GM19023 (cell line): ENCODE results near the gene PBX2.
"Not testable (repeated sequence)": the region's sequence is repeated elsewhere in the genome, so short reads cannot be mapped to it uniquely, and the experiment has no call there.

Source experiments
- ATAC-seq: cut with Tn5 transposase; IDR thresholded peaks from one replicate; pipeline ENCODE4 v1.9.1; 2021; ENCODE audit warnings: mild to moderate bottlenecking, moderate library complexity; ENCODE audit not compliant: unreplicated experiment

Gene PBX2

DNA sequence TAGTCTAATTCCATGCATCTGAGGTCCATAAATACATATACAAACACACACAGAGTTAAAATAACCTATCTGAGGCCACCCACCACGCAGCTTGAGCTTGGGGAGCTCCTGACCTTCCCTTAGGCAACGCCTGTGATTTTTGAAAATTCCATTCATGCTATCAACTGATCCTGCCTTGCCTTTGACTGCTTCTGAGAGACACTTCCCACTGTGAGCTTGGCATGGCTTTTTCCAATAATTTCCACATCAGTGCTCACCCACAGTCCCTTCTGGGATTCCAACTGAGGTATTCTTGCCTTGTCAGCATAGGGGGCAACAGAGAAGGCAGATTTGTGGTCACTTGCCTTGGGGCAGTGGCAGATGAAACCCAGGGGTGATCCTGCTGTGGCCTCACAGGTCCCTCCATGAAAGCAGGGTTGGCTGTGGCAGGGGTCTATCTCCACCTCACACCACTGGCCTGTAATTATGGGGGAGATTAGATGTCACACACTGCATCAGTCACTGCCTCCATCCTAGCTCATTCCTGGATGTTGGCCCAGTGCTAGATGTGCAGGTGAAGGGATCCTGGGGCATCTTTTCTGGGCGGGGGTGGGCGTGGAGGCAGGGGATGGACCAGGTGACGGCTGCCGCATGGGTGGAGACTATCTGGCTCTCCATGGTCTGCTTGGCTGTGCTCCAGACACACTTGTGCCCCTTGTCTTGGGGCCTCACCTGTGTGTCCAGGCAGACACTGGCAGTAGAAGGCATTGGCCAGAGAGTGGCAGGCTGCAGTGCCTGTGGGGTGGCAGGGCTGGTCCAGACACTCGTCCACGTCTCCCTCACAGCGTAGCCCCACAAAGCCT, 13.6 kb upstream of the PBX2 start:
- ATAC-seq: no peak

DNA sequence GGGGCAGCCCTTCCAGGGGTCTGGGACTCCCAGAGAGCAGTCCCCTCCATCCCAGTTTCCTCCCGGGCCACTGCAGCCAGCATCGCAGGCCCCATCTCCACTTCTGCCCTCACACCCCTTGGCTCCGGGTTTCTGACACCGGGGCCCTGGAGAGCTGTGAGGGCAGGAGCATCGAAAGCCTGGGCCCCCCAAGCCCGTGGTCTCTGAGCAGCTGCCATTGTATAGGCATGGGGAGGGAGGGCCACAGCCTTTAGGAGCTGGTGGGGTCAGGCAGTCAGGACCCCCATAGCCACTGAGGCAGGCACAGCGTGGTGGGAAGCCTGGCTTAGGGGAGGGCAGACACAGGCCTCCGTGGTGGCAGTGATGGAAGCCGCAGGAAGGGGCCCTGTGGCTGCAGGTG, 12.2 kb upstream of the PBX2 start:
- ATAC-seq: no peak

DNA sequence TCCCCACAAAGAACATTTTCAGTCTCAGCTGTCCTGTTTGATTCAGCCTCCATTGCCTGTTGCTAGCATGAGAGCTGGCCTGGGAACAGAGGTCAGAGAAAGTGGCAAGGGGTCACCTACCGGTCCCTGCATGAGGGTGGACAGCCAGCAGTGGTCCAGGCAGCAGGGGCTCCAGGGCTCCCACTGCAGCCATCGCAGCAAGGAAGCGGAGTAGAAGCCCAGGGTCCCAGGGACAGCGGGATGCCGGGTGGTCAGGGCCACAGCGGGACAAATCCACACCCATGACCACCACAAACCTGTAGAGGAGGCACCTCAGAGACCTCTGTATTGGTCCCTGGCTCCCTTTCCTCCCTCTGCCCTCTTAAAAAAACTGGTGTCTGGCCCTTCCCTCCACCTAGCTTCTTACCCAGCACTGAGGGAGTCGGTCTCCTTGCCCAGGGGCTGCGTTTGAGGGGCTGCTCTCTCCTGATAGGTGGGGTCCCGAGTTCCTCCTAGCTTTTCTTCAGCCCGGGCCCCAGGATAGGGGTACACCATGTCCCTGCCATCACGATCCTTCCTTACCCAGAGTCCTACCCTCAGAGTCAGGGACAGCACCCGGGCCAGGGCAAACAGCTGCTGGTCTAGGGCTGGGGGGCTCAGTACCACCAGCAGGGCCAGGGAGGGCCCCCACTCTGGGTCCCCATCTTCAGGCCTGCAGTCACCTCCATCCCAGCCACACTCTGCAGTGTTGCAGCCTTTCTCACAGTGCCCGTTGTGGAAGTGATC, 10.9 kb upstream of the PBX2 start:
- no peak for ATAC-seq

DNA sequence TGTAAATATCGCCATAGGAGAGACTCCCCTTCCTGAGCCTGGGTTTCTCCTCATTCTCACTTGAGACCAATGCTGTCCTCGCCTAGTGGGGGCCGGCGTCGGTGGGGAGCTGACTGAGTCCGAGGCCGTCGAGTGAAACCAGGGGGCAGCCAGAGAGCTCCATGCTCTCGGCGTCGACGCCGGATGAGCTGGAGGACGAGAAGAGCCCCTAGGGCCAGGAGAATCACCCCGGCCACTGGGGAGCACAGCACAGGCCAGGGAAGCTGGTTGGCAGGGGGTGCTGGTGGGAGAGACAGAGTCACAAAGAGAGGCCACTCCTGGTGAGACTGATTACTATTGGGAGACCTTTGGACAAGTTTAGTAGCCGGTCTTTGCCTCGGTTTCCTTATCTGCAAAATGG, 8.9 kb upstream of the PBX2 start:
- ATAC-seq: no peak

DNA sequence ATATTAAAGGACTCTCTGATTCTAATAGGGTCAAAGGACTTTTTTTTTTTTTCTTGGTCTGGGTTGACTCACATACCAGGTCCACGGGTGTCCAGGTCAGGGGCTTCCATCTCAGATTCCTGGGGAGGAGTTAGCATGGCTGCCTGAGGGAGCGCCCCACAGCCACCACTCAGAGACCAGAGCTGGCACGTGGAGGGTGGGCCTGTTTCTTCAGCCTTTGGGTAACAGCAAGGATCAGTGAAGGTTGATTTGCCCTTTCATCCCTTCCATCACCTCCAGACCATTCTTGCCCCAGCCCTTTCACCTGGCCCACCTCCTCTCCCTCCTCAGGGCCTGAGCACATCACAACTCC, 8.3 kb upstream of the PBX2 start:
- no peak for ATAC-seq

DNA sequence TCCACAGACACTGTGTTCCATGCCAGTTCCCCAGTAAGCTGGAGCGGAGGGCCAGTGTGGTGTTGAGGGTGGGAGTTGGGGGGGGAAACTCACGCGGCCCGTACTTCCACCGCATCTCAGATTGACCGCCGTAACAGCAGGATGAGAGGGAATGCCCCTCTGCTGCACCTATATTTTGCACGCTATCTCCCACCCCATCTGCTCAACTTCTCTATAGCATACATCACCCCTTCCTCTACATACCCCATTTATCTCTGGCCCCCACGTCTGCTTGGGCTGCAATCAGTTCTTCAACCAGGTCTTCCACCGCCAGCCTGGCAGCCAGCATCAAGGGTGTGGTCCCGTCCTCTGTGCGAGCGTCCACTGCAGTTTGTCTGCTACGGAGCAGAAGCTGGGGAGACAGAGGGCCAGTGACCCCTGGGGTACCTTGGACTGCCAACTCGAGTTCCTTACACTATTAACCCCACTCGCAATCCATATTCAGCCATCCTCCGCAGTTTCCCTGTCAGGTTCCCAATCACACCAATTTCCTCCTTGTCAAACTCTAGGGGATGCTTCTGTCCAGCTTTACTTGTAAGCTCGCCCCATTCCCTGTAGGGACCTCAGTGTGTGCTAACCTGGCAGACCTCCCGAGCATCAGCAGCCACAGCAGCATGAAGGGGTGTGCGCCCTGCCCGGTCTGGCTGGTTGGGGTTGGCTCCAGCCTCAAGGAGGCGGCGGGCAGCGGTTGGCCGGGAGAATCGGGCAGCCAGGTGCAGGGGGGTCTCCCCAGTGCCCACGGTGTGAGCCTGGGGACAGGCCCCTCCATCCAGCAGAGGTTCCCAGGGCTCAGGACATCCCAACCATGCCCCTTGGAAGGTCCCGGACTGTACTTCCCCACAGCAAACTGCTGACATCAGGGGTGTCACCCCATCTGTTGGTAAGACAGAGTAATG, 6.9 kb upstream of the PBX2 start:
- ATAC-seq: no peak

DNA sequence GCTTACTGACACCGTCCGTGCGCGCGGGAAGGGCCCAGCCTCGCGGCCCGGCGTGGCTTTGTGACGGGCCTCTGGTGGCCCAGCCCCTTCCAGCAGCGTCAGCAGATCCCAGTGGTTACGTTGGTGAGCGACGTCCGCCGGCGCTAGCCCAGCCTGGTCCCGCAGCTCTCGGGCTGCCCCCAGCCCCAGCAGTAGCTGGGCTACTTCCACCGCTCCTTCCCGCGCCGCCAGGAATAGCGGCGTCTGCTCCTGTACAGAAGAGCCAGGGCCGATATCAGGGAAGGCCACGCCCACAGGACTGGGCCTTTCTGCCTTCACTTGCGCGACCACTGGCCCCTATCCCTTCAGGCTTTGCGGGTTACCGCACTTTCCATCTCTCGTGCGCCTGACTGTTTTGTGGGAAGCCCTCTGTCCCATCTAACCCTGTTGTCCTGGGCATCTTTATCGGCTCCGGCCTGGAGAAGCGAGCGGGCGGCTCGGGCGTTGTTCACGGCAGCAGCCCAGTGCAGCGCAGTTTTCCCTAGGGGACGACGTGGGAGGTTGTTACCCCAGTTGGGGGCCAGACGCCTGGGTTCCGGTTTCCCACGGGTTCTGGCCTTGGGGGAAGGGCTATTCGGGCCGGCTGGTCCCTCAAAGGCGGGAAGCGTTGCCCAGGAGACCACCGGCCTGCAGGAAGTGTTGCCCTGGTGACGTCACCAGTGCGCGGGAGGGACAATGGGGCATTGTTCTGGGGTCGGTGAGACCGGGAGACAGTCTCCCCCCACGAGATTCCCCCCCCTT, 6.1 kb upstream of the PBX2 start:
- peak; percentile 76 for ATAC-seq

DNA sequence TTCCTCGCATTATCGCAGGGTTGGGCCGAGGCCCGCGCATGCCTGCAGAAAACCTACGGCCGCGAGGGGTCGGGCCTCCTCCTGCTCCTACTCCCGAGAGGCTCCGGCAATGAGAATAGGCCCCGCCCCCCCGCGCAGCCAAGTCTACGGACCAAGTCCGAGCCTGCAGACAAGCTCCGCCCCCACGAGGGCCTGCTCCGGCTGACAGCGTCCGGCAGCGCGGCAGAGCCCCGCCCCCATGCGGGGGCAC, 5.6 kb upstream of the PBX2 start:
- ATAC-seq: peak; percentile 78

DNA sequence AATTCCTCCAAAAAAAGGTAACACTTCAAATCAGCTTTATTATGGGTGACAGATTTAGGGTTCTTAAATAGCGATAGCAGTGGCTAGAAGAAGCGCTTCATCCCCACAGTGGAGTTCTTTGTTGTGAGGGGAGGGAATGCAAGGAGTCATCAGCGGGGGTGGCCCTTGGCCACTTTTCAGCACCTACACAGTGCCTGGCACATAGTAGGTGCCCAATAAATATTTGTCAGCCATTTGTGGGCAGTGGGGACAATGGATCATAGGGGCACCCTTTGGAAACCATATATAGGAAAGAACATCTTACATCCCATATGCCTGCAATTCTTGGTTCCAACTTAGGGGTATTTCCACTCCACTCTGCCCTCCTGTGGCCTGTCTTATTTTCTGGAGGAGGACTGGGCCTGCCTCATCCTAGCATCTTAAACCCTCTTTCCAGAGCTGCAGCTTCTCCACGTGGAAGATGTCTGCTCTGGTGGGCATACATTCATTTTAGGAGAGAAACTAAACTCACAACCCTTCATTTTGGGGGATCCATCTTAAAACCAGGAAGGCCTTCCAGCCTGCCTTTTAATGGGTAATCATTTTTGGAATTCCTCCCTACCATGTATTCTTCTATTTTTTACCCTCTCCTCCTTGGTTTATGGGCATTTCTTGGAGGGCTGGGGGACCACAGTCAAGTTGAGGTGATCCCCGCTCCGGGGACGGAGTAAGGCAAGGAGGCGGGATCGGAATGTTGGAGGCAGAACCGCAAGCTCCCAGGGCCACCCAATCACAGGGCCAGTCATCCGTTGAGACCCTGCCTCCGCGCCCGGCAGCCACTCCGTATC, 5.0 kb upstream of the PBX2 start:
- ATAC-seq: no peak

DNA sequence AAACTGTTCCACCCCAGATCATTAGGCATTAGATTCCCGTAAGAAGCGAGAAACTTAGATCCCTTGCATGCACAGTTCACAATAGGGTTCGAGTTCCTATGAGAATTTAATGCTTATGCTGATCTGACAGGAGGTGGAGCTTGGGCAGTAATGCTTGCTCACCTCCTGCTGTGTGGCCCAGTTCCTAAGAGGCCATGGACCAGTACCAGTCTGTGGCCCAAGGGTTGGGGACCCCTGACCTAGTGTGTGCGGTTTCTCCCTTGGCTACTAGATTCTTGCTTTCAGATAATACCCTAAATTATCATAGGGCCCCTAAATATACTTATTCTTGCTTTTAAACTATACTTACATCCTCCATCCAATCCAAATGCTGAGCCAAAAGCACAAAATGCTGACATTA, 4.4 kb upstream of the PBX2 start:
- ATAC-seq: no peak

DNA sequence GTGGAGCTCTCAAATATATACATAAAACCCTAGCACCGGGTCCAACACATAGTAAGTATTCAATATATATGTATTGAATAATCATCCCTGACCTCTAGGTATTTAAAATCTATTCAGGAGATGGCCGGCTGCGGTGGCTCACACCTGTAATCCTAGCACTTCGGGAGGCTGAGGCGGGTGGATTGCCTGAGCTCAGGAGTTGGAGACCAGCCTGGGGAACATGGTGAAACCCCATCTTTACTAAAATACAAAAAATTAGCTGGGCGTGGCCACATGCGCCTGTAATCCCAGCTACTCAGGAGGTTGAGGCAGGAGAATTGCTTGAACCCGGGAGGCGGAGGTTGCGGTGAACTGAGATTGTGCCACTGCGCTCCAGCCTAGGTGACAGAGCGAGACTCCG, 3.1 kb upstream of the PBX2 start:
- ATAC-seq: not testable (repeated sequence)

DNA sequence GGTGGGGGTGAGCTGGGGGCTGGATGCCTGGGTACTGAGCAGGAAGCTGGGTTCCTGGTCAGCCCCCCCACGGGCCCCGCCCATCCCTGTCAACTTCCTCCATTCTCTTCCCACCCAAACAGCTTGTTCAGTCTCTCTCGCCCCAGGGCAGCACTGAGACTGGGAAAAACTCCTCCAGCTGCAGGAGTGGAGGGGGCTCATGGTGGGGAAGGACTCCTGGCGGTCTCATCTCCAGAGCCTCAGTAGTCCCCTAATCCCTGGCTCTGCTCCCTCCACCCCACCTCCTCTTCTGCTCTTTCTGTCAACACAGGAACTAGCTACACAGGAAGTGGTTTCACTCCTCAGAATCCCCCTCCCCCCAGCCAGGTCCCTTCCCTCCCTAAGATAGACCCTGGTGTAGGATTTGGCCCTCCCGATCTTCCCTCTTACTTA, 2.6 kb upstream of the PBX2 start, which contains the start of gene GPSM3:
Gene GPSM3 (minus strand): TSS at position 36 of the 432 bp plus-strand sequence. CDS start 130 bp downstream, outside the sequence.
- no peak for ATAC-seq

DNA sequence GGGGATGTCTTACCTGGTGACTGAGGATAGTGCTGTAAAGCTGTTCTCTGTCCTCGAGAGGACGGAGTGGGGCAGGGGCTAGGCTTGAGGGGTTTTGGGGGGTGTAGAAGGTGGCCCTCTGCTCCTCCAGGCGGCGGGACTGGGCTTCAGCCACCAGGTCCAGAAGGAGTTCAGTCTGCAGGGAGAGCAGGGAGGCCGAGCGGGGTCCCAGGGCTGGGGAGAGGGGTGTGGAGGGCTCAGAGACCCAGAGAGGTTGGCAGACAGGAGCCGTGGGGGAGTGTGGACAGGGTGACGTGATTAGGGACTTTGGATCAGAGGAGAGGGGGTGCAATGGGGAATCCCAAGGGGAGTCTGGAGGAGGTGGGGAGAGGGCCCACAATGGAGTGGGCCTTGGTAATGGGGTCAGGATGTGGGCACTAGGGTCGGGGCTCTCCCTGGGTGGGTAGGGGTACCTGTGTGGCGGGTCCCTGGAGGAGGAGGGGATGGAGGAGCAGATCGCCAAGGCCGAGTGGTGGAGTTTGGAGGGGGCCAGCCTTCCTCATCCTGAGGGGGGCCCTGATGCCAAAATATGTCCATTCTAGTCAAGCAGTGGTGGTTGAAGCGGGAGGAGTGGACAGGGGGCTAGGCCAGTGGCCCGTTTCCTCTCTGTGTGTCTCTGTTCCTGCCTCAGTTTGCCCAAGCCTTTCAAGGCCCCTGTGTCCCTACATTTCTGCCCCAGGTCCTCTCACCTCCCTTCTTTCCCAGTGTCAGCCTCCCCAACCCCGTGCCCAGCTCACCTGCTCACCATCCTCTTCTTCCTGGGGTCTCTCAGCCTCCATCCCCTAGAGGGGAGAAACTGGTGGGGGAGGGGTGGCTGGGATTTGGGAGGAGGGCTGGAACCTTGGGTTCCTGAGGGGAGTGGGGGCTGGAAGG, 1.9 kb upstream of the PBX2 start:
- ATAC-seq: no peak

DNA sequence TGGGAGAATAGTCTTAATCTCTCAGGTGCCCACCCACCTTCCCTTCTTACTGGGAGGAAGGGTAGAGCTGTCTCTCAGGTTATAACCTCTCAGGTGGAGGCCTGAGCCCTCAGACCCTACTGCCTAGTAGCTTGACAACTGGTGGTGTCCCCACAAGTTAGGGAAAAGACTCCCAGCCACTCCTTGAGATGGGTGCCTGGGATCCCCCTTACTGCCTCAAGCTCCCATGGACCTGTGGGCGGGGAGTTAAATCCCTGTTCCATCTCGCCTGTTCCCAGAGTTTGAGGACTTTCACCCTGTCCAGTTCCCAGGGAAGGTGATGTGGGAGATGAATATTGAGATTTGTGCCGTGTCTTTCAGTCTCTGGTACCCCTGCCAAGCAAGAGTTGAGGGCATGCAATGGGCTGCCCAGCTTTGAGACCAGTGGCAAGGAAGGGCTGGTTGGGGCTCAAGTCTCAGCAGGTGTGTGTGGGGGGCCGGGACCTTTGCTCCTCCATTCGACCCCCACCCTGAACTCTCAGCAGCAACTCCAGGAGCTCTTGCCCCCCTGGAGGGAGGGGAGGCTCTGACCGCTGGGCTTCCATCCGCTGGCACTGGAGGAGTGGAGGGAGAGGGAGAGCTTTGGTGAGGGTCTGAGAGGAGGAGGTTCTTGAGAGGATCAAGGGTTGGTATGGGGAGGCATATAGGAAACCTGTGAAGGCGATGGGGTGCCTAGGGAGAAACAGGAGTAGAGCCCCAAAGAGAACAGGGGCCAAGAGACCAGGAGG, 1.1 kb upstream of the PBX2 start:
- ATAC-seq: no peak

DNA sequence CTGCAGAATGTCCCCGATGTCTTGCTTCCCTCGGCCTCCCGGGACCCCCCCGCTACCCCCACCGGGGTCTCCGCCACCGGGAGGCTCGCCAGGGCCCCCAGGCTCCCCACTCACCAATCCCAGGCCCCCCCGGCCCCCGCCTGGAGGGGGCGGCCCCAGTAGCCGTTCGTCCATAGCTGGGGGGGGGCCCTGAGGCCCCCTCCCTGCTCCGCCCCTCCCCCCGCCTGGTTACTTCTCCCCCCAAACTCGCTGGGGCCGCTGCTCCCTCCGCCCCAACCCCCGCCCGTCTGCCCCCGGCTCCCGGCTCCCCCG, 304 bp downstream of the PBX2 start:
- ATAC-seq: no peak

DNA sequence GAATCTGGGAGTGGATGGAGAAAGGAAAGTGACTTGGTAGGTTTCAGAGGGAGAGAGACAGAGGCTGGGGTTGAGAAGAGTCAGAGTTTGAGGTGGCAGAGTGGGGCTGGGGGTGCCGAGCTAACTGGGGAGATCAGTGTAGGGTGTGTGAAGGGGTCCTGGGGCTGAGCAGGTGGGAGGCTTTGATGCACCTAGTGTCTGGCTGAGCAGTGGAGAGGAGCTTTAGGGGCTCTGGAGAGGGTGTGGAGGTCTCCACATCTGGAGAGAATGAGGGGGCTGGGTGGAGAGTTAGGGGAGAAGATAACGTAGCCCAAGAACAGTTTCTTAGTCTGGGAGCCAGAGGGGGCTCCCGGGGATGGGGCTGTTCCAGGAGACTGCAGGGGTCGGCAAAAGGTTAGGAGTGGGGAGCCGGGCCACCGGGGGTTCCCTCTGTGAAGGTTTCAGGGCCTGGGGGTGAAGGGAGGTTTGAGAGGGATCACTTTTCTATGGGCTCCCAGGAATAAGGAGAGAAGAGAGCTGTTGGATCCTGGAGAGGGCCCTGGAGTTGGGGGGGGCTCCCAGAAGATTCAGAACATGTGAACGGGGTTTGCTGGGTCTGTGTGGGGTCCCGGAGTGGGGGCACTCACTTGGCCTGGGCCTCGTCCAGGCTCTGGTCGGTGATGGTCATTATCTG, 797 bp downstream of the PBX2 start:
- no peak for ATAC-seq

DNA sequence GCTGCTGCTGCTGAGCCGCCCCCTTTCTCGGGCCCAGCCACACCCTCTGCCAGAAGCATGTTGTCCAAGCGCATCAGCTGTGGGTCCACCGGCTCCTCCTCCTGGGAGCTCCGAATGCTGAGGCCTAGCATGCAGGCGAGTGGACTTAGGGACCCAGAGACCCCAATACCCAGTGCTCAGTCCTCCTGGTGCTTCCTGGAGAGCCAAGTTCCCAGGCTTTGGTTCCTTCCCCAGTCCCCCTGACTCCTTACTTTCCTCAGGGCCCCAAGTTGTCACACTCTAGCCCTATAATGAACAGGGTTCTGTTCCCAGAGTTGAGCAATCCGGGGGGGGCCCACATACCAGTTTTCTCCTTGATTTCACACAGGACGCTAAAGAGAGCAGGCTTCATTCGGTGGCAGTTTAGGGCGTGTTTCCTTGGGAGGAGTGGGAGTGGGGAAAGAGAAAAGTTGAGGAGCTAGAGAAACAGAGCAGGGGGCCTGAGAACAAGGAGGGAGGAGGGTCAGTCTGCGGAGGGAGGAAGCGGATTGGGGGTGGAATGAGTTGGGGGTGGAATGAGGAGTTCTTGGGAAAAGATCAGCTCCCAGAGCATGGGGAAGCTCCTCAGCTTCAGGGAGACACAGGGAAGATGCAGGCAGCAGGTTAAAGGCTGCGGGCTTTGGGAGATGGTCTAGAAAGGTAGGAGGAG, 1.5 kb downstream of the PBX2 start:
- no peak for ATAC-seq
